Stimulated activated CD4-positive, alpha-beta T cell treated with anti-CD3 and anti-CD28 coated beads, Interleukin-15, amount 100 ng/mL, for 1 hour (primary cell): Measurements from ENCODE around the gene CCDC188.

ENCODE experiments used
- DNase-seq, 2 donors: peaks; one replicate each; pipeline ENCODE4 v3.0.0-alpha.2; 2020; ENCODE audit warnings: low read depth in 1 of 2, low spot score in 1 of 2

Gene CCDC188

GRCh38 chr22:20185750-20186149 lies 34.9 kb upstream of the CCDC188 start:
- no peak for DNase-seq

GRCh38 chr22:20184501-20185165 lies 33.8 kb upstream of the CCDC188 start:
- DNase-seq = no peak

- no peak for DNase-seq
These were observed 33.0 kb upstream of the CCDC188 start for GRCh38 chr22:20183823-20184222.

GRCh38 chr22:20183101-20183500 lies 32.2 kb upstream of the CCDC188 start:
- DNase-seq = no peak

GRCh38 chr22:20182365-20182764 lies 31.5 kb upstream of the CCDC188 start:
- DNase-seq = no peak

GRCh38 chr22:20181884-20182236 lies 31.0 kb upstream of the CCDC188 start:
- DNase-seq = no peak

GRCh38 chr22:20181194-20181883 lies 30.5 kb upstream of the CCDC188 start:
- DNase-seq = no peak

- no peak for DNase-seq
These were observed 29.8 kb upstream of the CCDC188 start for GRCh38 chr22:20180640-20181039.

- no peak for DNase-seq
These were observed 29.4 kb upstream of the CCDC188 start for GRCh38 chr22:20180245-20180630.

GRCh38 chr22:20179455-20180244 lies 28.8 kb upstream of the CCDC188 start:
- no peak for DNase-seq

GRCh38 chr22:20178915-20179227 lies 28.0 kb upstream of the CCDC188 start:
- DNase-seq = no peak

- no peak for DNase-seq
These were observed 27.4 kb upstream of the CCDC188 start for GRCh38 chr22:20178075-20178914.

GRCh38 chr22:20177217-20177911 lies 26.5 kb upstream of the CCDC188 start:
- DNase-seq = no peak

- DNase-seq = no peak
These were observed 25.7 kb upstream of the CCDC188 start for GRCh38 chr22:20176421-20177085.

- no peak for DNase-seq
These were observed 24.7 kb upstream of the CCDC188 start for GRCh38 chr22:20175597-20175900.

GRCh38 chr22:20174785-20175596 lies 24.1 kb upstream of the CCDC188 start:
- no peak for DNase-seq

- no peak for DNase-seq
These were observed 22.9 kb upstream of the CCDC188 start for GRCh38 chr22:20173772-20174171.

- no peak for DNase-seq
These were observed 22.4 kb upstream of the CCDC188 start for GRCh38 chr22:20173246-20173645.

- DNase-seq = no peak
These were observed 21.3 kb upstream of the CCDC188 start for GRCh38 chr22:20172141-20172613.
